Measurements from ENCODE around the gene MRFAP1. TPM values are rescaled to one million over a fixed set of nuclear protein-coding genes. Genes with fewer than 3 reads are reported as not detected.

MRFAP1 gene
- total and polyA plus RNA-seq, 8 donors, result 70.2 to 178 (median 108) TPM

DNA sequence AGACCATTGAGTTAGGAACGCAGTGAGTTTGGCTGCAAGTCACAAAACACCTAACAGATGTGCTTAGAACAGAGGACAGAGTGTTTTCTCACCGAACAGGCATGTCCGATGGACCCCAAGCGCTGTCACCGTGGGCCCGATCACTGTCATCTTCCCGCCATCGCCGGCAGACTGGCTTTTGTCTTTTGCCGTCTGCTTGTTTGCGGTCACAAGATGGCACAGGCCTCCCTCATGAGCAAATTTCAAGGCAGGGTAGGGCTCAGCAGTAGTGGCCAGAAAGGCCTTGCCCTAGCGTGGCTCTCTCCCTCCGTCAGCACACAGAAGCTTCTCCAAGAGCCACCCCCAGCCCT, 21.4 kb upstream of the MRFAP1 start:
- Histone ChIP-seq H3K4me3 (no peak overlapping the region), H3K4me1 (no peaks in the 10 kb centered on the region), H3K27me3 (no peaks in the 10 kb centered on the region), H3K27ac (no peak overlapping the region), H3K36me3 (peaks cover 0 to 18% (median 6%) of the 10 kb centered on the region in 3 donors), H3K9me3 (no peaks in the 10 kb centered on the region)
- DNase-seq, result peak in 1 of 6 donors; percentile 33
- no peak for FAIRE-seq
- 95 to 96% methylated on average over 13 of the region's 13 CpGs for WGBS, 2 donors
- ATAC-seq, result no peak
- TF ChIP-seq, protein P1, sequence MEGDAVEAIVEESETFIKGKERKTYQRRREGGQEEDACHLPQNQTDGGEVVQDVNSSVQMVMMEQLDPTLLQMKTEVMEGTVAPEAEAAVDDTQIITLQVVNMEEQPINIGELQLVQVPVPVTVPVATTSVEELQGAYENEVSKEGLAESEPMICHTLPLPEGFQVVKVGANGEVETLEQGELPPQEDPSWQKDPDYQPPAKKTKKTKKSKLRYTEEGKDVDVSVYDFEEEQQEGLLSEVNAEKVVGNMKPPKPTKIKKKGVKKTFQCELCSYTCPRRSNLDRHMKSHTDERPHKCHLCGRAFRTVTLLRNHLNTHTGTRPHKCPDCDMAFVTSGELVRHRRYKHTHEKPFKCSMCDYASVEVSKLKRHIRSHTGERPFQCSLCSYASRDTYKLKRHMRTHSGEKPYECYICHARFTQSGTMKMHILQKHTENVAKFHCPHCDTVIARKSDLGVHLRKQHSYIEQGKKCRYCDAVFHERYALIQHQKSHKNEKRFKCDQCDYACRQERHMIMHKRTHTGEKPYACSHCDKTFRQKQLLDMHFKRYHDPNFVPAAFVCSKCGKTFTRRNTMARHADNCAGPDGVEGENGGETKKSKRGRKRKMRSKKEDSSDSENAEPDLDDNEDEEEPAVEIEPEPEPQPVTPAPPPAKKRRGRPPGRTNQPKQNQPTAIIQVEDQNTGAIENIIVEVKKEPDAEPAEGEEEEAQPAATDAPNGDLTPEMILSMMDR (IDR thresholded peaks at IDR 0.05), result no peak
- intact Hi-C loops (cut with DNase I), result no loop called here

DNA sequence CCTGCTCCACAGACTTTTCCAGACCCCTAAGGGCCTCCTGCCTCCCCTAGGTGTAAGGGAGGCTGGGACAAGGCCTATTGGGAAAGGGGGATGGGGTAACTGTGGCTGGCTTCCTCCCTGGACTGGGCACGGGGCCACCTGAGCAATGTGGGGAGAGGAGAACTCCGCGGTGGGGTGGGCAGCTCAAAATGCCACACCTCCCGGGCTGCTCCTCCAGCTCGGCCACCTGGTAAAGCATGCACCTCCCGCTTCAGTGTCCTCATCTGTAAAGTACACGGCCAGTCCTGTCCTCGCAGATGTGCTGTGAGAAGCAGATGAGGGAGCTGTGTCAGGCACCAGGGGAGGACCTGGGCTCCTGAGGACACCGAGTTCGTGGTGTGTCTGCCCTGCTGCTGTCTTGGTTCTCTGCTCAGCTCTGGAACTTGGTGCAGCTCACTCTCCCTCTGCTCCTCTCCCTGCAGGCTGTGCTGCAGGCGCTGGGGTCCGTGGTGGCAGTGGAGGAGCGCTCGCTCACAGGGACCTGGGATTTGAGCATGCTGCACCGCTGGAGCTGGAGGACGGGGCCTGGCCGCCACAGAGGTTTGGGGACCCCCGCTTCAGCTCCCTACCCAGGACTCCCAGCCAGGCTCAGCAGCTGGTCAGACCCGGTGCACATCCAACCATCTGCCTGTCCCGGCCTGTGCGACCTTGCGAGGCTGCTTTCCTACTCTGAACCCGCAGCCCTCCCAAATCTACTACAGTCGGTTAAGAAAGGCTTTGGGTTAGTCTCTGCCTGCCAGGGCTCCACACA, 20.8 kb upstream of the MRFAP1 start:
- TF ChIP-seq, protein P1 (IDR thresholded peaks at IDR 0.05), result no peak
- 89 to 91% methylated on average over 24 of the region's 24 CpGs for WGBS, 2 donors
- FAIRE-seq (no peak), ATAC-seq (no peak), DNase-seq (peak in 1 of 6 donors; percentile 45)
- H3K36me3 ChIP-seq, result peaks cover 0 to 18% (median 6%) of the 10 kb centered on the region in 3 donors
- H3K27ac ChIP-seq, result no peak overlapping the region
- intact Hi-C loops (cut with DNase I), result no loop called here
- H3K4me3 ChIP-seq, result no peak overlapping the region
- H3K27me3 ChIP-seq, result no peaks in the 10 kb centered on the region
- no peaks in the 10 kb centered on the region for H3K4me1 ChIP-seq
- no peaks in the 10 kb centered on the region for H3K9me3 ChIP-seq

DNA sequence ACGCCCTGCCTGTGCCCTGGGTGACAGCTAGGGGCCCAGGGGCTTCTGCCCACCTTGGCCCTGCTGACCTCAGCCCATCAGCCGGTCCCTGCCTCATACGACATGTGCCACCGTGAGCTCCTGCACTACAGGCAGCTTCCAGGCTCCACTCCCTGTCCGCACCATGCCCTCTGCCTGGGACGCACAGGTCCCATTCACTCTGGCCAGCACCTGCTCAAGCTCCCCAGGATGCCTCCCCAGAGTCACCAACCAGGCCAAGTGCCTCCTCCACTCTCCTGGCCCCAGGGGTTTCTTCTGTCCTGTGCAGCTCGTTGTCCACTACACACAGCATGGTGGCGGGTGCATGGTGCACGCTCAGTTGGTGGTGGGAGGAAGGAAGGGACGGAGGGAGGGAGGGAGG, 20.2 kb upstream of the MRFAP1 start:
- 94 to 97% methylated on average over 10 of the region's 10 CpGs for WGBS, 2 donors
- Histone ChIP-seq H3K36me3 (peaks cover 0 to 18% (median 6%) of the 10 kb centered on the region in 3 donors), H3K27ac (no peak overlapping the region), H3K4me3 (no peak overlapping the region), H3K4me1 (no peaks in the 10 kb centered on the region), H3K9me3 (no peaks in the 10 kb centered on the region), H3K27me3 (no peaks in the 10 kb centered on the region)
- DNase-seq (no peak), ATAC-seq (no peak), FAIRE-seq (no peak)
- TF ChIP-seq, protein P1 (IDR thresholded peaks at IDR 0.05), result no peak
- intact Hi-C loops (cut with DNase I), result no loop called here

DNA sequence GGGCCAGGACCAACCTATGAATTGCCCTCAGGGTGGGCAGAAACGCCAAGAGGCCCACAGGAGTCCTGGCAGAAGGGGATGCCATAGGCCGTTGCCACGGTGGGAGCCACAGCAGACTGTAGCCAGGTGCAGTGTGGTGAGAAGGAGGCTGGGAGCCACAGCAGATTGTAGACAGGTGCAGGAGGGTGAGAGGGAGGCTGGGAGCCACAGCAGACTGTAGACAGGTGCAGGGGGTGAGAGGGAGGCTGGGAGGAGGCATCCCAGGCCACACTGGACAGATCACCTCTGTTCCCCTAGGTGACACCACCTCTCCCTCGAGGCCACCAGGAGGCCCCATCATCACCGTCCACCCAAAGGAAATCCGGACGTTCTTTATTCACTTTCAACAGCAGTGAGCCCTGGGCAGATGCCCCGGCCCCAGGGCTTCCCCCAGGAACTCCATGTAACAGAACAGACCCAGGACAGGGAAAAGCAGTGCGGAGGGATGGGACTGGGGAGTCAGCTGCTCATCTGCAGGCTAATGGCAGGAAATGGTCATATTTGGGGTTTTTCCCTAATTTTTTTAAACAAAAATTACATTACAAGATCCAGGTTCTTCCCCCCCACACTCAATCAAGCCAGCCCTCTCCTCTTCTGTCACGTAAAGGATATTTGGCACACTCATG, 19.5 kb upstream of the MRFAP1 start:
- Histone ChIP-seq H3K36me3 (peaks cover 0 to 17% (median 6%) of the 10 kb centered on the region in 3 donors), H3K27ac (no peak overlapping the region), H3K4me1 (no peaks in the 10 kb centered on the region), H3K9me3 (no peaks in the 10 kb centered on the region), H3K27me3 (no peaks in the 10 kb centered on the region), H3K4me3 (no peak overlapping the region)
- FAIRE-seq, result no peak
- peak in 1 of 6 donors; percentile 32 for DNase-seq
- TF ChIP-seq, protein P1 (IDR thresholded peaks at IDR 0.05), result no peak
- 85 to 91% methylated on average over 10 of the region's 10 CpGs for WGBS, 2 donors
- intact Hi-C loops (cut with DNase I), result no loop called here
- no peak for ATAC-seq

DNA sequence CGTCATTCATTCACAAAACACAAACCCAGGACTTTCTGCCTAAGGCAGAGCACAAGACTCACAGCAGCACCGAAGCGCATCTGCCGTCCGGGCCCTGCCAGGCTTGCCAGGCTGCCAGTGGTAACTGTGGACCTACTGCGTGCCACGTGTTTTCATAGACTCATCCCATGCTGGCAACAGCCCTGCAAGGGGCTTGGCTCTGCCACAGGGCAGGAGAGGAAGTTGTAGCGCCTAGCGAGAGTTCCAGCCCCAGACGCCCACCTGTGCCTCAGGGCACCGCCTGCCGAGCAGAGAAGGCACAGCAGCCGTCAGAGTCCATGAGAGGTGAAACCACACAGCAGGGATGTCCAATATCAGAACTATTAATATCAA, 18.9 kb upstream of the MRFAP1 start:
- no peak overlapping the region for H3K4me3 ChIP-seq
- no peaks in the 10 kb centered on the region for H3K27me3 ChIP-seq
- FAIRE-seq (no peak), DNase-seq (peak in 1 of 6 donors; percentile 41), ATAC-seq (no peak)
- H3K36me3 ChIP-seq, result peaks cover 0 to 13% (median 6%) of the 10 kb centered on the region in 3 donors
- WGBS, 2 donors, result 91 to 93% methylated on average over 13 of the region's 13 CpGs
- TF ChIP-seq, protein P1 (IDR thresholded peaks at IDR 0.05), result no peak
- H3K27ac ChIP-seq, result no peak overlapping the region
- H3K9me3 ChIP-seq, result no peaks in the 10 kb centered on the region
- intact Hi-C loops (cut with DNase I), result no loop called here
- H3K4me1 ChIP-seq, result no peaks in the 10 kb centered on the region

Data from pancreas (tissue), 10 donors.